DMS153 (cell line): ENCODE results near the gene NKIRAS1.
"Not testable (repeated sequence)": the region's sequence is repeated elsewhere in the genome, so short reads cannot be mapped to it uniquely, and the experiment has no call there.

Experiments
- DNase-seq: peaks from one replicate; lab custom pipeline; 2025; lab: John Stamatoyannopoulos, UW

Gene NKIRAS1

GRCh38 chr3:23870663-23871043 is 46.1 kb downstream of the NKIRAS1 start:
- DNase-seq, result not testable (repeated sequence)

GRCh38 chr3:23869977-23870662 is 46.7 kb downstream of the NKIRAS1 start:
- DNase-seq, result no peak

DNA sequence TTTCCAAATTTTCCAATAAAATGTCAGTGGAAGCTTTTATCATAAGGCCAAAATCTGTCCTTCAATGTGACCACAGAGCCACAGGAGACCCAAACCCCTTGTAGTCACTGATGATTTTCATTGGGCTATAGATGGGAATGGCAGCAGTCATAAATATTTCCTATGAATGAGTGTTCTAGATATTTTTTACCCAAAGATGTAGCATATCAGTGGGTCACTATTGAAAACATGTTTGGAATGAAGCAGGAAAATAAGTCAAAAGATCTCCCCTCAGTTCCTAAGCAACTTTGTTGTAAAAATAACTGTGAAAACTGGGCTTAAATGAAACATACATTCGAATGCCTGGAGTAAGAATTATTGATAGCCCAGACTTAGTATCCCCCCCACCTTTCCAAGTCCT is 49.0 kb downstream of the NKIRAS1 start:
- DNase-seq, result no peak

- DNase-seq, result no peak
Observed at GRCh38 chr3:23867400-23867799, 49.4 kb downstream of the NKIRAS1 start.

DNA sequence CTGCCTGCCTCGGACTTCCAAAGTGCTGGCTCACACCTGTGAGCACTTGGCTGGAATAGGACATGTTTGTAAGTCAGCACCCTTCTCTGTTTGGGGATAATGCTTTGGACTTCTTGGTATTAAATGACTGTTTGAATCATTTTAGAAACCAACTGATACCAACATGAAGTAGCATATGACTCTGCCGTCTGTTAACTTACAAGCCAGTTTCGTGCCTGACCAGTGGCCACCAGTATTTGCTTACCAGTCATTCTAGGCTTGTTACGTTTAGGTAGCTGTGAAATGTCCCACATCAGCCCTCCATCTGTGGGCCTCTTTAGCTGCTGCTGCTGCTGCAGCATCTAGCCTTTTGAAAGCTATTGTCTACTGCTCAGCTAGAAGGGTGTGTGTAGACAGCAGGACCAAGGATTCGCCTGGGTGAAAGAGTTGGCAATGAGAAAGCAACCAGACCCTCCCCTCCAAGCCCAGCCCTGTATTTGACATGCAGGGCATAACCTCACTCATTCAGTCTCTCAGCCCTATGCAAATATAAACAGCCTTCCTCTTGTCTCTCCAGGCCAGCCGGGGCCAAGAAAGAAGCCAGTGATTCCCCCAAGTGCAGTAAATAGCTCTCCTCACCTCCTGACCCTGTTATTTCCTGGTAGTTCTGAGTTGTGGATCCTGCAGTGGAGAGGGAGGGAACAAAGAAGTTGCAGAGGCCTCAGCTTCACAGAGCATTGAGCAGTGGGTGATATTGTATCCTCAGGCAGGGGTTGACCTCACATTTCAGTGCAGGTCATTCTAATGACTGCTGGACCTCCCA is 51.0 kb downstream of the NKIRAS1 start:
- no peak for DNase-seq

GRCh38 chr3:23864931-23865330 is 51.9 kb downstream of the NKIRAS1 start:
- no peak for DNase-seq

DNA sequence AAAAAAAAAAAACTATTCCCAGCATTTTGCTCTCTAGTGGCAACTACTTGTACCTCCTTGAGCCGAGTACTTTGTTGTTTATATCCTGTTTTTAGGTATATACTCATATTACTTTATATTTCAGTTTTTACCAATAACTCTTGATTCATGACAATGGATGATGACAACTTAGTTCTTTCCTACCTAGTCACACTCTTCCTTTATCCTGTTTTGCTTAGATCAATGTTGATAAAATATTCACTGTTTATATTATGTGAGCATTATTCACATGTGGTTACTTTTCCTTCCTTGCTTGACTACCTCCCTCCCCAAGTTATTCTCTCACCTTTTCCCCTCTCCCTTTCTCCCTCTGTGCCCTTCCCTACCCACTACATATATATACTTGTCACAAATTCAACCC is 53.7 kb downstream of the NKIRAS1 start:
- DNase-seq, result no peak

DNA sequence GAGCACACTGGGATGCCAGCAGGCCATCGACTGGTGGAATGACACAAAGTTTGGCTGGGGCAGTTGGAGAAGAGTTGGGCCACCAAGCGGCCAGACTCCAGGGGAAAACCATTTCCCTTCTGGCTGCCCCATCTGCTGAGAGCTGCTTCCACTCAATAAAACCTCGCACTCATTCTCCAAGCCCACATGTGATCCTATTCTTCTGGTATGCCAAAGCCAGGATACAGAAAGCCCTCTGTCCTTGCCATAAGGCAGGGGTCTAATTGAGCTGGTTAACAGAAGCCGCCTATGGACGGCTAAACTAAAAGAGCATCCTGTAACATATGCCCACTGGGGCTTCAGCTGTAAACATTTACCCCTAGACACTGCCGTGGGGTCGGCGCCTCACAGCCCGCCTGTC is 55.1 kb downstream of the NKIRAS1 start:
- DNase-seq, result no peak

DNA sequence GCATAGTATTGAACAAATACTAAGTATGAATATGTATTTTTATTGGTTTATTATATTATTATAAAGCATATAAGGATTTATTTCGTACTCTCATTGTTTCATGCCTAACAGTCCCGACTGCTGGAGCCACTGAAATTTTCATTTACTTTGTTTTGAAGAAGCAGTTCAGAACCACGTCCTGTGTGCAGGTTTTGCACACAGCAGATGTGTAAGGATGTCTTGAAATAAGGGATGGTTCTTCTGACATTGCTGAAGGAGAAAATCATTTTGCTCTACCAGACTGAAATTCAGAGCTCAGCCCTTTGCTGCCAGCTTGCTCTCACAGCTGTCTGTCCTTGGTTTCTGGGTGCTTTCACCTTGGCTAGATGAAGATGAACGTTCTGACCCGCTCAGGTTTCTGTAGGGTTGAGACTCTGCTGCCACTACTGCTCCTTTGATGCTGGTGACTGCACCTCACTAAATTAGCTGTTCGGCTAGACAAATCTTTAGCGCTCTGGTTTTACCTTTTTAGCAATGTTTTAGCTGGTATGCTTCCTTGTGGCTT is 56.9 kb downstream of the NKIRAS1 start:
- DNase-seq, result no peak

GRCh38 chr3:23859012-23859743 is 57.6 kb downstream of the NKIRAS1 start:
- no peak for DNase-seq

GRCh38 chr3:23856286-23856685 is 60.5 kb downstream of the NKIRAS1 start:
- DNase-seq, result no peak

- not testable (repeated sequence) for DNase-seq
Observed at GRCh38 chr3:23849462-23849861, 67.3 kb downstream of the NKIRAS1 start.

- no peak for DNase-seq
Observed at GRCh38 chr3:23845326-23846216, 71.2 kb downstream of the NKIRAS1 start.

DNA sequence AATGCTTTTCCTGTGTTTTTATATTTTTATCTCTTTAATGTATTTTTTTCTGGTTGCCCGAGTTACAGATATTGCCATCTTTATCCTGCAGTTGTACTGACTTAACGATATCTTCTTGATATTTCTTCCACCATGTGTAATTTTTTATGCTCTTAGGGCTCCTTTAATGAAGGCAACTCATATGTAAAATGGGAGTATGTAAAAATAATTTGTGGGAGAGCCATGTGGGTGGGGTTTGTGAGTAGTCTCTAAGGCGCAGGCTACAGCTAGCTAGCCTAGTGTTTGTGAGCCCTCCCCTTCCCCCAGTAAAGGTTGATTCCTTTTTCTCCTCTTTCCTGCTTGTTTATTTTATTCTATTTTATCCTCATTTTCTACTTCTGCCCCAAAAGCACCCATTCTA is 72.9 kb downstream of the NKIRAS1 start:
- no peak for DNase-seq
